Right atrium auricular region (tissue), 2 donors: Measurements from ENCODE around the gene ZFAND3. TPM values are rescaled to one million over a fixed set of nuclear protein-coding genes. Genes with fewer than 3 reads are reported as not detected.

Experiments
- DNase-seq: peaks from one replicate; pipeline ENCODE4 v3.0.0-alpha.2; 2019; ENCODE audit warnings: low spot score
- H3K27ac ChIP-seq, 2 donors: fragments of 200-600 bp; sonication (generic); 1 replicate in 1 of 2; 2 replicates in 1 of 2; pipeline ENCODE4 v1.5.1; 2016 to 2019
- H3K27me3 ChIP-seq, 2 donors: fragments of 200-600 bp; sonication (generic); one replicate each; pipeline versions ENCODE4 v1.5.1 to v1.6.0; 2017 to 2019
- H3K36me3 ChIP-seq: fragments of 200-600 bp; sonication (generic); one replicate; pipeline ENCODE4 v1.5.1; 2016
- H3K4me1 ChIP-seq, 2 donors: fragments of 200-600 bp; sonication (generic); one replicate each; pipeline versions ENCODE4 v1.5.1 to v1.6.0; 2017 to 2019
- H3K4me3 ChIP-seq, 2 donors: fragments of 200-600 bp; sonication (generic); 1 replicate in 1 of 2; 2 replicates in 1 of 2; pipeline ENCODE4 v1.5.1; 2017 to 2019; ENCODE audit warnings: mild to moderate bottlenecking in 1 of 2, moderate library complexity in 1 of 2
- H3K9me3 ChIP-seq, 2 donors: fragments of 200-600 bp; sonication (generic); one replicate each; pipeline ENCODE4 v1.5.1; 2019
- CTCF ChIP-seq, 2 donors: fragments of 200-600 bp; sonication (generic); IDR thresholded peaks; one replicate each; pipeline ENCODE4 v1.5.1; 2019; ENCODE audit warnings: antibody characterized with exemption in 2 of 2
- total RNA-seq, 2 donors: library from RNA; depleted of rRNA; stranded (reverse); fragments of >200 nt; gene quantifications; one replicate each; pipeline ENCODE4 v1.1.0, GENCODE V29; 2016

ZFAND3 gene
- total RNA-seq, 2 donors from 2014 or later, result 36.7 to 40.0 TPM

- H3K36me3 ChIP-seq, result no peaks in the 10 kb centered on the region
- TF ChIP-seq CTCF (IDR thresholded peaks at IDR 0.05), result no peak
- H3K27ac ChIP-seq, result no peak overlapping the region
- no peak overlapping the region for H3K4me3 ChIP-seq
- no peaks in the 10 kb centered on the region for H3K4me1 ChIP-seq
- DNase-seq, result no peak
- no peaks in the 10 kb centered on the region for H3K27me3 ChIP-seq
- H3K9me3 ChIP-seq, result no peaks in the 10 kb centered on the region
These were observed 358.5 kb downstream of the ZFAND3 start for GRCh38 chr6:38177882-38178583.

GRCh38 chr6:38178584-38178886 is 359.0 kb downstream of the ZFAND3 start:
- no peak for TF ChIP-seq CTCF (IDR thresholded peaks at IDR 0.05)
- DNase-seq, result no peak
- H3K27me3 ChIP-seq, result no peaks in the 10 kb centered on the region

GRCh38 chr6:38179300-38179699 is 359.8 kb downstream of the ZFAND3 start:
- no peaks in the 10 kb centered on the region for H3K27me3 ChIP-seq
- H3K4me3 ChIP-seq, result no peak overlapping the region
- H3K9me3 ChIP-seq, result no peaks in the 10 kb centered on the region
- no peak overlapping the region for H3K27ac ChIP-seq
- TF ChIP-seq CTCF (IDR thresholded peaks at IDR 0.05), result no peak
- DNase-seq, result no peak
- H3K4me1 ChIP-seq, result no peaks in the 10 kb centered on the region
- no peaks in the 10 kb centered on the region for H3K36me3 ChIP-seq

More at GRCh38 chr6:38178584-38178886, 359.0 kb downstream of the ZFAND3 start:
- H3K27ac ChIP-seq, result no peak overlapping the region
- no peaks in the 10 kb centered on the region for H3K36me3 ChIP-seq
- H3K9me3 ChIP-seq, result no peaks in the 10 kb centered on the region
- H3K4me3 ChIP-seq, result no peak overlapping the region
- no peaks in the 10 kb centered on the region for H3K4me1 ChIP-seq

DNA sequence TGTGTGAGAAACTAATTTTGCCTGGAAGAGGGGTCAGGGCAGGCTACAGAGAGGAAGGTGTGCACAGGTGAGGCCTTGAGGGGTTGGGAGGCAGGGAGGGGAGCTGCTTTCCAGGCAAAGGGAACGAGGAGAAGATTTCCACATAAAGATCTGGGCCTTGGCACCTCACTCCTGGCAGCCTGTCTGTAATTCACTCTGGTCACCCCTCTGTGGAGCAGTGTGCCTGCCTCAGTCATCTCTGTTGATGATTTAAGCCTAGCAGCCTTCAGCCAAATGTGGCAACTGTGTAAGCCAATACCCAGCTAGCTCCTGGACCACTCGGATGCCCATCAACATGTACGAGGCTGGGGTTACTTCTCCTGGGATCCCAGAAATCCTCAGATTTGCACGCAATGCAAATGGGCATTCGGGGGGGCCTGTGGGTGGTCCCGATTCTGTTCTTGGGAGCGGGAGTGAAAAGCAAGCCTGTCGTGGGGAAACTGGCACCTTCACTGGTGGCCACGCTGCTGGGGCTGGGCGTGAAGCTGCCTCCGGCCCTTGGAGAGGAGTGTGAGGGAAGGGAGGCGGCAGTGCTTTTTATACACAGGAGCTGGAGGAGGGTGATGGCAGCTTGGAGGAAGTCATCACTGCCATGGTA is 360.4 kb downstream of the ZFAND3 start:
- no peaks in the 10 kb centered on the region for H3K4me1 ChIP-seq
- no peak for TF ChIP-seq CTCF (IDR thresholded peaks at IDR 0.05)
- DNase-seq, result no peak
- H3K4me3 ChIP-seq, result no peak overlapping the region
- H3K27ac ChIP-seq, result no peak overlapping the region
- H3K9me3 ChIP-seq, result no peaks in the 10 kb centered on the region
- H3K36me3 ChIP-seq, result no peaks in the 10 kb centered on the region
- no peaks in the 10 kb centered on the region for H3K27me3 ChIP-seq

DNA sequence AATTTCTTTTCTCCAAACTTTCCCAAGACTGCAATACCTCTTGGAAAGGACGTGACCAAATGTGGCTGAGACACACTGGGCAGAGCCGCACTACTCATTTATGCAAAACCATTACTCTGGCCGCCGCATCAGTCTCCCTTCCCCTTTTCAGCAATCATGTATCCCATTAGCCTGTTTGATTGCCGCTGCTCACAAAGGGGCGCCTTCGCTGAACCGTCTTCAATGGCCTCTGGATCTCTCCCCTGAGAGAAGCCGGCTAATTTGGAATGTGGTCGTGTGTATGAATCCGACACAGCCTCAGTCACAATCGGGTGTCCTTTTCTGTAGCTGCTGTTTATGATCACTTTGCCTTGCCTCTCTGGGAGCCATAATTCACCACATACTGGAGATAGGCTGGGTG is 361.1 kb downstream of the ZFAND3 start:
- no peak for TF ChIP-seq CTCF (IDR thresholded peaks at IDR 0.05)
- no peak overlapping the region for H3K4me3 ChIP-seq
- no peaks in the 10 kb centered on the region for H3K9me3 ChIP-seq
- no peaks in the 10 kb centered on the region for H3K36me3 ChIP-seq
- no peak for DNase-seq
- H3K4me1 ChIP-seq, result no peaks in the 10 kb centered on the region
- H3K27me3 ChIP-seq, result no peaks in the 10 kb centered on the region
- no peak overlapping the region for H3K27ac ChIP-seq

GRCh38 chr6:38182426-38182825 is 362.9 kb downstream of the ZFAND3 start:
- no peaks in the 10 kb centered on the region for H3K27me3 ChIP-seq
- no peak for DNase-seq

More at GRCh38 chr6:38182426-38182825, 362.9 kb downstream of the ZFAND3 start:
- Histone ChIP-seq H3K4me3 (no peak overlapping the region), H3K4me1 (no peaks in the 10 kb centered on the region), H3K36me3 (no peaks in the 10 kb centered on the region), H3K9me3 (no peaks in the 10 kb centered on the region), H3K27ac (no peak overlapping the region)
- TF ChIP-seq CTCF (IDR thresholded peaks at IDR 0.05), result no peak
